HG02852 (cell line): ENCODE results near the gene AGBL4.

ENCODE experiments used
- ATAC-seq: cut with Tn5 transposase; IDR thresholded peaks from one replicate; pipeline ENCODE4 v1.9.1; 2021; ENCODE audit warnings: mild to moderate bottlenecking, moderate library complexity; ENCODE audit not compliant: unreplicated experiment

AGBL4 gene

DNA sequence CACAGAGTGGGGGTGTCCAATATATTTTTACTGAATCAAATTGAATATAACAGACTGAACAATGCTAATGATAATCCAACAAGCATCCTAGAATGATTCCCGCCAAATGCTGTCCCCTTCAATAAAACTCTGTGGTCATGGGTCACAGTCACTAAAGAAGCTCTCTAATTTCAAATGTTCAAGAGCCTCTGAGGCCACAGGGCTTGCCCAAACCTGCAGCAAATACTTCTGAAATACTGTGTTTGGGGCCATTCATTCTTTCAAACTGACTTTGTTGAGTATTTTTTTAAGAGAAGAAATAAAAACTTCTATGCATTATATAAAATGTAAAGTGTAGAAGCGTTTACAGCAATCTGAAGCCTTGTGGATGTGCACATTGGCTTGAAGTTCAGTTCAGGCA lies 1239.5 kb downstream of the AGBL4 start:
- no peak for ATAC-seq

GRCh38 chr1:48777219-48777895 lies 1246.4 kb downstream of the AGBL4 start:
- no peak for ATAC-seq

DNA sequence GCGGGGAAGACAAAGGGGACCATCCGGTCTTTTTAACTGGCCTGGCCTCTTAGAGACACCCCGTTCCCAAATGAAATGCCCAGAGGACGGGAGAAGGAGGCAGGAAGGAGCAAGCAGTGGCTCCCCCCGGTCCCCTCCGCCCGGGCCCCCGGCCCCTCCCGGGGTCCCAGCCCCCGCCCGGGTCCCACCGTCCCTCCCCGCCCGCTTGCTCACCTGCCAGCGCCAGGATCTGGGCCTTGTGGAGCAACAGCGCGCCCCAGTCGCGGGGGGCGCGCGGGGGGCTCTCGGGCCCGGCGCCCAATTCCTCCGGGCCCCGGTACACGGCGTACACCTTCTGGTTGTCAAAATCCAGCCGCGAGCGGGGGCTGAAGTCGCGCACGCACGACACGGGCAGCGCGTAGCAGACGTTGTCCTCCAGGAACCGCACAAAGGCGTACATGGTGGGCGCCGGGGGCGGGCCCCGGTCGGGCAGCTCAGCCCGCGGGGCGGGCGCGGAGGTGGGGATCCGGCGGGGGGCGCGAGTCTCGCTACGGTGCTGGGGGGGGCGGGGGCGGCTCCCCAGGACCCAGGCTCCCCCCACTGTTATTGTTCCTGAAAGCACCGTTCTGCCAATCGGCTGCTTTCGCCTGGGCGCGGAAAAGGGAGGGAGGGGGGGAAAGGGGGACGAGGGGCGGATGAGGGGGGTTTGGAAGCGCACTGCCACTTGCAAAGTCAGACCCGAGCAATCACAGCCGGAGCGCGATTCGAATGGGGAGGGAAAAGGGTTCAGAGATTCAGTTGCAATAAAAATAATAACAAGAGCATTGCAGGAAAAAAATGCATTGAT lies 1247.1 kb downstream of the AGBL4 start, which contains the start of gene BEND5:
Gene BEND5 (minus strand): TSS at position 499 of the 826 bp plus-strand sequence. CDS start 60 bp downstream, at position 439.
- peak; percentile 45 for ATAC-seq

GRCh38 chr1:48775831-48776392 lies 1247.8 kb downstream of the AGBL4 start:
- ATAC-seq, result no peak

GRCh38 chr1:48773133-48773532 lies 1250.6 kb downstream of the AGBL4 start:
- no peak for ATAC-seq

DNA sequence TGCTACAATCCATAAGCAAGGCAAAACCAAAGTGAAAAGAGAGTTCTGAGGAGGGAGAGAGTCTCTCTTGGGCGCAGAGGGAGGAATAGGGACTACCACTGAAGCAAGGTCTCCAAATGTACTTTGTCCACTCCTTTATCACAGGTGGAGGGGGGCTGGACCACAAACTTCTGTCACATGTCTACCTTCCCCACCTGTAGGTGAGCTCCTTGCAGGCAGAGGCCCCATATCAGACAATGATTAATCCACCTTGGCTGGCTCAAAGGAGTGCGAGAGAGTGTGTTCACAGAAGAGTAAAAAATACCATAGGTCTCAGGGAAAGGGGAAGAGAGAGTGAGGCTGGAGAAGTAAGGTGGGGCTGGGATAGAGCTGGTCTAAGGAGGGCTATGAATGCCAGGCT lies 1251.5 kb downstream of the AGBL4 start:
- no peak for ATAC-seq

DNA sequence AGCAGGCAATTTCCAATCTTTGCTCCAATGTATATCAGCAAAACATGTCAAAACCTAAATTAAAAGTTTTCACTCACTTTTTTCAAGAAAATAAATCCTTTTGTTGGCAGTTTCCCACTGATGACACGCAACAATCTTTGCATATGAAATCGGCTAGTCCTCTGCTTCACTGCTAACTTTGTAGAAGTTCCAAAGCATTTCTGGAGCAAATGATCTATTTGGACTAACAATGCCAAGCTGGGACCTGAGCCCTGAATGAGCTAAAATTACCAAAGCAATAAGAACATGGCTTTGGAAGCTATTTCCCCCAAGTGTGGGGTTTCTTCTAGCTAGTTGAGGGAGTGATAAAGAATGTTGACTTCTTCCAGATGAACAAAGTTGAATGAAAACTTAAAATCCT lies 1252.2 kb downstream of the AGBL4 start:
- no peak for ATAC-seq

GRCh38 chr1:48767975-48768510 lies 1255.7 kb downstream of the AGBL4 start:
- no peak for ATAC-seq

DNA sequence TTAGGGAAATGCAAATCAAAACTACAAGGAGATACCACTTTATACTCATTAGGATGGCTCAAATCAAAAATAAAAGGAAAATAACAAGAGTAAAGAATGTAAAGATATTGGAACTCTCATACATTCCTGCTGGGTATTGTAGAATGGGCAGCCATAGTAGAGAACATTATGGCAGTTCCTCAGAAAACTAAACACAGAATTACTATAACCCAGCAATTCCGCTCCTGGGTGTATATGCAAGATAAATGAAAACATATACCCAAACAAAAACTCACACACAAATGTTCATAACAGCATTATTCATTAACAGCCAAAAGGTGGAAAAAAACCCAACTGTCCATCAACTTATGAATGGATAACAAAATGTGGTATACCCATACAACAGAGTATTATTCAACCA lies 1258.4 kb downstream of the AGBL4 start:
- no peak for ATAC-seq

- no peak for ATAC-seq
Measured at GRCh38 chr1:48761986-48762385, 1261.8 kb downstream of the AGBL4 start.

DNA sequence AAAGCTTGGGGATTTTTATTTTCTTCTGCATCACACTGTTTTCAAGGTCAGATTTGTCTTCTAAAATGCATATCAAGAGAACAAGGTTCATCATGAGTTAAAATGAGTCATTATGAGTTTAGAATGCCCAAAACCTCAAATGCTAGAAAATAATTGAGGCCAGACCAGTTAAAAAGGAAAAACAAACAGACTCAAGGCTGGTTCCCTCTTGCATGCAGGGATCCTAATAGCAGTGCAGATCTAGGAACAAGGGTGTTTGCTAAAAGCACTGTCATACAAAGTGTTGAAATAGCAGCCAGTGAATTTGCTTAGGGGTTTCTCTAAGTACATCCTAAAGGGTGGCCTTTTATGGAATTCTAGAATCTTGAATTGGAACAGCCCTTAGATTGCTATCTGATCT lies 1262.3 kb downstream of the AGBL4 start:
- ATAC-seq, result no peak

- ATAC-seq, result no peak
Measured at GRCh38 chr1:48760857-48761256, 1262.9 kb downstream of the AGBL4 start.

DNA sequence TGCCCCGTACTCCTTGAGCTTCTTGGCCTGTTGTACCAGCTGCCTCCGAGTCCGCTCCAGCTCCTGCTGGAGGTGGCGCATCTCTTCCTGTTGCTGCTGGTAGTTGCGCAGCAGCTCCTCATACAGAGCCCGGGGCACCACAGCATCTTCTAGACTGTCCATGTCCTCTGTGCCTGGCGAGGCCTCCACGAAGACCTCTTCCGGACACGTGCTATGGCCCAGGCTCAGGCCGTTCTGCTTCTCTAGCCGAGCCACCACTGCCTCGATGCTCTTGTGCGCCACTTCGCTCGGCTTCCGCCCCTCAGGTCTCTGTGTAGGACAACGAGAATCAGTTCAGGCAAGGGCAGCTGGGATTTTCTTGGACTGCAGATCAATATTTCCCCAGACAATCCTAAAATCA lies 1264.8 kb downstream of the AGBL4 start:
- no peak for ATAC-seq

- ATAC-seq, result no peak
Measured at GRCh38 chr1:48757363-48757762, 1266.4 kb downstream of the AGBL4 start.

GRCh38 chr1:48756683-48757316 lies 1267.0 kb downstream of the AGBL4 start:
- ATAC-seq, result no peak

- no peak for ATAC-seq
Measured at GRCh38 chr1:48753293-48753692, 1270.5 kb downstream of the AGBL4 start.

DNA sequence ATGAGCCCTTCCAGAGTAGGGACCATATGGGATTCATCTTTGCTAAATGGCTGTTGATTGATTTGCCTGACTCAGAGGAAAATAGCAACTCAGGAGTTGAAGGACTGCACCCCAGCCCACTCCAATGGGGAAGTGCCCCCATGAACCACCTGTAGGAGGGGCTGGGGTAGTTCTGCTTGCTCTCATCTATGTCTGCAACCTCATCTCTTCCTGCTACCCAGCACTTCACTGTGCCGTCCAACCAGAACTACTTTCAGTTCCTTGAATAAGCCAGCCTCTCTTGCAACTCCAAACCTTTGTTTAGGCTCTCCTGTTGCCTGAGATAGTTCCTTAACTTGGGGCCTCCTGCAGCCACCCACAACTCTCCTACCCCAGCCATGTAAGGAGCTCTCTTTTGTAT lies 1273.6 kb downstream of the AGBL4 start:
- peak; percentile 94 for ATAC-seq

DNA sequence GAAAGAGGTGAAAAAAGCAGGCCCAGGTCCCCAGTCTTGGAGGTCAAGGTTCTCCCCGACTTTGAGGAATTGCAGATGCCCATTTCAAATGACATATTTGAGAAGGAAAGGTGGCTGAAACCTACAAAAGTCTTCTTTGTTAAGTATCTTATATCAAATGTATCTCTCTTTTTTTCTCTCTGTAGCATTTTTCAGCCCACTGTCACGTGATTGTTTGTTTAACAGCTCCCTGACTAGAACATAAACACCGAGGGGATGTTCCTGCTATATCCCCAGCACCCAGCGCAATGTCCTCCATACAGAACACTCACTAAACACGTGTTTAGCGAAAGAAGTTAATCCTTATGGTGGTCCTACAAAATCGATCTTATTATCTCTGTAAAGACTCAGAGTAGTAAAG lies 1274.7 kb downstream of the AGBL4 start:
- ATAC-seq, result no peak

GRCh38 chr1:48746906-48747305 lies 1276.8 kb downstream of the AGBL4 start:
- no peak for ATAC-seq

DNA sequence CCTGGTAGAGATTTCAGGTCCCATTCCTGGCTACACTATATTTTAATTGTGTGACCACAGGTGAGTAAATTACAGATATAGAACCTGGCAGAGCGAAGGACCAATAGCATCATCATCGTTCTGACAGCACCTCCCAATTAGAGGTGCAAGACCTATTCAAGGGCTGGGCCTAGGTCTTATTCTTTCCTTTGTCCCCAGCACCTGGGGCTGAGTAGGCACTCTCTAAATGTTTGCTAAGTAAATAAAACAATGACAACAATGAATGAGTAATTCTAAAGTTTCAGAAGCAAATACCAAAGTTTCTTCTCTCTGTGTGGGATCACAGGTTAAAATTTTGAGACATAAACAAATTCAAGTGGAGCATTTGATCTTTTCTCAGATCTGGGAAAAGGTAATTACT lies 1279.7 kb downstream of the AGBL4 start:
- ATAC-seq, result no peak

DNA sequence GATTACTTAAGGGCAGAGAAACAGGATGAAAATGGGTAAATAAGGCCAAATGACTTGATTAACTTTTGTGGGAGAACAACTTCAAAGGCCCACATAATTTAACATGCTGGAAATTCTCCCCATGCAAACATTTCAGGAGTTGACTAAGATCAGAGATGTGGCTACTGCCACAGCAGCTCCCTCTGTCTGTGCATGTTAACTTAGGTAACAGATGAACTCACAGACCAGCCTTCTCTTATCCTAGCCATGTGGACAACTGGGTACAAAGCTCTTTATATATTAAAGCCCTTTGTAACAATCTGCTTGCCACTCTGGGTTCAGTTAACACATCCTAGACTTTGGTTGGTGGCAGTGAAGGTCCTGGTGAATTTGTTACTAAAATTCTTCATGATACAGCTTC lies 1280.3 kb downstream of the AGBL4 start:
- no peak for ATAC-seq
